Measurements from ENCODE around the gene LEKR1.

The LEKR1 gene

DNA sequence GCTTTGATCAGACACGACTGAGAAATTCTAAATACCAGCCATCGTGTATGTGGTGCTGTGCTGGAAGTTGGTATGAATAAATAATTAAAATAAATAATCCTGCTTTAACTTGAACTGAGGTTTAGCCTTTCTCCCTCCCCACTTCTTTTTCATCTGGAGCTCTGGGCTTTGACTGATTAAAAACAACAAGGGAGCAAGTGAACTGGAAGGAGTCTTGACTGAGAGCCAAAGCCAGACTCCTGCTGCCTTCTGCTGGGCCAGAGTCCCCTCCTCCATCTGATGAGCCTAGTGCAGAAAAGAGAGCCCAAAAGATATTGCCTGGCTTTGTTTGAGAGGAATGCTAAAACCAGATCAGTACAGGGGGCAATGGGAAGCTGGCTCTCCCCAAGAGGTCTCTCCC, 237.8 kb downstream of the LEKR1 start:
- ATAC-seq, result no peak

DNA sequence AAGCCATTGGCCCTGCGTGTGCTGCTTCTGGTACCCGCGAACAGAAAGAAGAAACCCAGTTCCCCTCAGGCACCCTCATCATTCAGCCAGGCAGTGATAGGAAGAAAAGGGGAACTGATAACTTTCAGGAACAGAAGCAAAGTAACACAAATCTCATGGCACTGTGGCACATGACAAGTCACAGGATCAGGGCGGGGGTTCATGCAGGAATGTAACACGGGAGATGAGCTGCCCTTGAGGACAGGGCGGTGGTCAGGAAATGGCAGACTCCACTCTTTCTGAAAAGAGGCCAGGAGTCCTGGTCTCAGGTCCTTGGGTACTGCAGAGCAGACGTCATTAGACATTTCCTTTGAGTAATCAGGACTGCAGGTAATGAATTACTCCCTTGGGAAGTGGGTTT, 238.2 kb downstream of the LEKR1 start:
- no peak for ATAC-seq

DNA sequence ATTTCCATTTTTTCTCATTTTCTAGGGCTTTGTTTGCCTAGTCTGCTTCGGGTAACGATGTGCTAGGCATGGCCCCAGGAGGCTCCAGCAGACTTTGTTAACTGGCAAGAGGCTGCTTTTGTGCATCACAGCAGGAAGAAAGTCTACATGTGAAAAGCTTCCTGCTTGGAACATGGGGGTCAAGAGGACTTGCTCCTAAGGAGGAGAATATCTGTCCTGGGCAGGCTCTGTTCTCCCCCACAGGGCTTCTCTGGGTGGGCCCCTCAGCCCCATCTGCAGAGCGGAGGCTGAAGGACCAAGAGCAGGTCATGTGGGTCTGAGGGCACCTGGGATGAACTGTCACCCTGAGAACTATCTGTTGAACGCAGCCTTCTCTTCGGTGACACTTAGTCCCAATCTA, 239.0 kb downstream of the LEKR1 start:
- no peak for ATAC-seq

DNA sequence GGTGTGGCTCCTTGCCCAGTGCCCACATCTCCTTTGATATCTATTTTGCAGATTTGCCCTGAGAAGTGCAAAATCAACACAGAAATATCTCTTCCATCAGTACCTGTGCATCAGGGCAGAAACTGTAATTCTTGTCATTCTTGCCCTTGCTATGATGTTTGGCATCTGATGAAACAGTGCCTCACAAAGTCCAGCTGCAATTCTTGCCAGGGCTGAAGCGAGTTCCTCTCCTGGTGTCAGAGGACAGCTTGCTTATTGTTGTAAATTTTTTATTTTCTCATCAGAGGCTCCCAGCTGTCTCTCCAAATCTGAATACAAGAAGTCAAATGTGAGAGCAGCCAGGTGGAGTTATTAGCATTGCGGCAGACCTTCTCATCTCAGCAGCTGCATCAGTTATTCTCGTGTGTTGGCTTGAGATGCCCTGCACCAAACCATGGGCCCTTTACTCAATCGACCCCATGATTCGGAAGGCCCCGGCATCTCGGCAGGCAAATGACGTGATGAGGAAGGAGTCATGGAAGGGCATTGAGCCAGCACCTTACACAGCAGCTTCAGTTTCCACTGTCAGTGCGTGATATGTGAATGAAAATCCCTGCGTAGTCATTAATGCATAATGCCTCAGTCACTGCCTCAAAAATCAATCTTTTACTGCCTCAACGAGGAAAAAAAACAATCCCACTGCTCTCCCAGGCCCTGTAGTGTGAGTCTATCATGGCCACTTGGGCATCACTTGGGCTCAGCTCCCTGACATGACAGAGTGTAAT, 240.4 kb downstream of the LEKR1 start:
- ATAC-seq, result no peak

DNA sequence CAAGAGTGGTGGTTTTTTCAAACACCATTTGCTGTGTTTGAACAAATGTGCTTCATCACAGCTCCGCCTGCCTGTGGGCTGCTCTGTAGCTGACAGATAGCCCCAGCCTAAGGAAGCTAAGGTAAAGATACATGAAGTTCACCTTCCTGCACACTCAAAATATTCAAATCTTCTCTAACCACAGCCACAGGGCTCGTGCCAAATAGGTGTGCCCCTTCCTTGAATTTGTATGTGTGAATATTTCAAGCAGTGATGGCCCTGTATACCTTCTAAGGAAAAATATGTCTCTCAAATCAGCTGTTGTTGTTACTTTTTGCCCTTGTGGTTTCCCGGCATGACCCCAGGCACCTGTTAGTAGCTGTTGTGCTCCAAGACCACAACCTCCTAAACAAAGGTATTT, 241.0 kb downstream of the LEKR1 start:
- peak in 1 of 2 donors; percentile 13 for ATAC-seq

DNA sequence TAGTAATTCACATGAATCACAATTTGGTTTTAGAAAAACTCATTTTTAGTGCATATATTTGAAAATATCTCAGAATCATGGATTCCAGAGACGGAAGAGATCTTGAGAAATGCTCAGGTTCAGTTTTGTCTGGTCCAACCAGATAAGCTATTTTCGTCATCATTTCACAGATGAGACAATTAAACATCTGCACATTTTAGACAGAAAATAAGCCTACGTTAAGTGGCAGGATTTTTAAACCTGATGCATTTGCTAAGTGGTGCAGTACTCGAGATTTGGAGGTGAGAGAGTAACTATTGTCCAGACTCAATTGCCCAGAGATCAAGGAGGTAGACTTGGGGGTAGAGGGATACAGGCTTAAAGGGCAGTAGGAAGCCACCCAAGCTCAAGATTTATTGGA, 243.3 kb downstream of the LEKR1 start:
- ATAC-seq, result no peak

DNA sequence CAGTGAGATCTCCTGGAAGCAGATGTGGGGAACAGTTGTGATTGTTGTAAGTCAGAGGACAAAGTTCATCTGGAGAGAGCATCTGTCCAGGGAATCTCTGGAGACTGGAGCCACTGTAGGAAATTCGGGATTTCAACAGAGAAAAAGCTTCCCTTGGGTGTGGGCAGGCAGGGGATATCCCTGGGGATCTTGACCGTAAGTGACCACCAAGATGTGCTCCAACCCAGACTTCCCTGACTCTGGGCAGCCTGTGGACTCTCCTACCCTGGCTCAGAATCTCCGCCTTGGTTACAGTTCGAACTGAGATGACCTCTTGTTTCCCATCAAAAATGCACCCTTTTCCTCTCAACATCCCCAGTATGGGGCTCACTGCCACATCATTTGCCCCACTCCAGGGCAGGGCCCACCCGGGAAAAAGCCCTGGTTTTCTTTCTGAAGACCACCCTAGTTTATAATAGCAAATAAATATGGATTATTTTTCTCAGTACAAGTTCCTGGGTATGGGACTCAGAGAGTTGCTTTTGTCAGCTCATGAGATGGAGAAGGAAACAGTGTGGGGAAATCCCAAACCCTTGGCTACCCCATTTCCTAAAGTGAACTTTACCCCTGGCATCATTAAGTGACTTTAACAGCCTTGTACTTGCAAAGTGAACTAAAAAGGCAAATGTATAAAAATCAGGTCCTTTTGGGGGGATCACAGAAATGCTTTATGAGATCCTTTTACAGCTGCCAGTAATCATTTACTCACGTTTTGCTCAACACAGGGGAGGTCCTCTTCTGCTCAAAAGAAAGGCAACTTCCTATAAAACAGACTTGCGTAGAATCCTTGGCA, 243.9 kb downstream of the LEKR1 start:
- no peak for ATAC-seq

DNA sequence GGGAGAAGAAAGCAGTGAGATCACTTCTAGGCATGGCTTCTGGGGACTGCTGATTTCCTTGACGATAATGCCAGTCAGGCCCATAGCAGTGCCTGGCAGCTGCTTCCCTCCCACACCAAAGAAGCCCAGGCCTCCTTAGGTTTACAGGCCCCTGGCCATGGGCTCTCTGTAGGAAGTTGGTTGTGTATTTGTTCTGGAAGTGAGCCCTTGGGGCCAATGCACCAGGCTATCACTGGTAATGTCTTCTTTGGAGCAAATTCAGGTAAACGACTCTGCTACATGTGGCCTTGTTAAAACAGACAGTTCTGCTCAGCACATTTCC, 244.5 kb downstream of the LEKR1 start:
- no peak for ATAC-seq

DNA sequence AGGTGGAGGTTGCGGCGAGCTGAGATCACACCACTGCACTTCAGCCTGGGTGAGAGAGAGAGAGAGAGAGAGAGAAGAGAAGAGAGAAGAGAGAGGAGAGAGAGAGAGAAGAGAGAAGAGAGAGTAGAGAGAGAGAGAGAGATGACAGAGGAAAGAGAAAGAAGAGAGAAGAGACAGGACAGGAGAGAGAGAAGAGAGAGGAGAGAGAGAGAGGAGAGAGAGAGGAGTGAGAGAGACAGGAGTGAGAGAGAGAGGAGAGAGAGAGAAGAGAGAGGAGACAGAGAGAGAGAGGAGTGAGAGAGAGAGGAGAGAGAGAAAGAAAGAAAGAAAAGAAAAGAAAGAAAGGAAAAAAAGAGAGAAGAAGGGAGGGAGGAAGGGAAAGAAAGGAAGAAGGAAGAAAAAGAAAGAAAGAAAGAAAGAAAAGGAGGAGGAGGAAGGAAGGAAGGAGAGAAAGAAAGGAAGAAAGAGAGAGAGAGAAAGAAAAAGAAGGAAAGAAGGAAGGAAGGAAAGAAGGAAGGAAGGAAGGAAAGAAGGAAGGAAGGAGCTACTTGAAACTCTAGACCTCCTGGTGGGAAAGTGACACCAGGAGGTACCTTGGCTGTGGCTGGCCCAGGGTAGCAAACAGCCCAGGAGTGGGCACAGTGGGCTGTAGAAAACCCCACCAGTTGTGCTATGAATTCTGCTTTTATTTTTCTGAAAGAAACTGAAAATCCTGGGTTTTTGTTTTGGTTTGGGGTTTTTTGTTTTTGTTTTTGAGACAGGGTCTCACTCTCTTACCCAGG, 245.8 kb downstream of the LEKR1 start:
- no peak for ATAC-seq

DNA sequence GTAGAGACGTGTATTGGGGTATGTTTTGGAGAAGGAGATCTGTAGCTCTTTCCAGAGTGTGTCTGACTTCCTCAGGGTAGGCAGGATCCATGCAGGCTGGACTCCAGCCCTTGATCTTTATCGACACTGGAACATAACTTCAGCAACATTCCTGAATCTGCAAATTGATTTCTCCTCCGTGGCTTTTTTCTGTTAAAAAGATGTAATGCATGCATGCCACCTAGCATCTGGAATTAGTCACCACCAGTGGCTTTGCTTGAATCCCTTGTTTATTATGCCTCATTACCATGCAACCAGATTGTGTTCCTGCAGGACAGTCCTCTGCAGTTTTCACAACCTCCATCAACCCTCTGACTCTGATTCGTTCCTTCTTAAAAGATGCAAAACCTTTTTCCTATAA, 247.7 kb downstream of the LEKR1 start:
- no peak for ATAC-seq

DNA sequence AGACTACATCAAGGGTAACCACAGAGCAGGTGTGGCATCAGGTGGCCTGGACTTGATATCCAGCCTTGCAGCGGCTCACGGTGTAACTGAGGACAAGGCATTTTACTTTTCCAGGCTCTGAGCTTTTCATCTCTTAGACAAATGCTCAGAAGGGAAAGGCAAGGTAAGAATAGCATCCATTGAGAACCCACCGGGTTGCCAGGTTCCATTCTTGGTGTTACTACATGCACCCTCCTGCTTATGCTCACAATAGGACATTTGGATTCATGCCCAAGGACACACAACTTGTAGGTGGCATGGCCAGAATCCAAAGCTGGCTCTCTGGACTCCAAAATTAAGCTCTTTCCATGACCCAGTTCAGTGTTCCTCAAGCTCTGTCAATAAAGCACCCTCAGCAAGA, 248.3 kb downstream of the LEKR1 start:
- no peak for ATAC-seq

DNA sequence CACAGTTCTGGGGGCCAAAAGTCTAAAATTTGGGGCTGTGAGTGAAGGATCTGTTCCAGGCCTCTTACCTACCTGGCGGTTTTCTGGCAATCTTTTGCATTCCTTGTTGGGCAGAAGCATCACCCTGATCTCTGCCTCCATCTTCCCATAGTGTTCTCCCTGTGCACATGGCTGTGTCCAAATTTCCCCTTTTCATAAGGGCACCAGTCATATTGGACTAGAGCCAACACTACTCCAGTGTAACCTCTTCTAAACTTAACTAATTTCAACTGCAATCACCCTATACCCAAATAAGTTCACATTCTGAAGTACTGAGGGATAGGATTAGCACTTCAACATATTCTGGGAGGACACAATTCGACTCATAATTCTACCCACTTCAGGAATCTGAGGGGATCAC, 248.8 kb downstream of the LEKR1 start:
- no peak for ATAC-seq

DNA sequence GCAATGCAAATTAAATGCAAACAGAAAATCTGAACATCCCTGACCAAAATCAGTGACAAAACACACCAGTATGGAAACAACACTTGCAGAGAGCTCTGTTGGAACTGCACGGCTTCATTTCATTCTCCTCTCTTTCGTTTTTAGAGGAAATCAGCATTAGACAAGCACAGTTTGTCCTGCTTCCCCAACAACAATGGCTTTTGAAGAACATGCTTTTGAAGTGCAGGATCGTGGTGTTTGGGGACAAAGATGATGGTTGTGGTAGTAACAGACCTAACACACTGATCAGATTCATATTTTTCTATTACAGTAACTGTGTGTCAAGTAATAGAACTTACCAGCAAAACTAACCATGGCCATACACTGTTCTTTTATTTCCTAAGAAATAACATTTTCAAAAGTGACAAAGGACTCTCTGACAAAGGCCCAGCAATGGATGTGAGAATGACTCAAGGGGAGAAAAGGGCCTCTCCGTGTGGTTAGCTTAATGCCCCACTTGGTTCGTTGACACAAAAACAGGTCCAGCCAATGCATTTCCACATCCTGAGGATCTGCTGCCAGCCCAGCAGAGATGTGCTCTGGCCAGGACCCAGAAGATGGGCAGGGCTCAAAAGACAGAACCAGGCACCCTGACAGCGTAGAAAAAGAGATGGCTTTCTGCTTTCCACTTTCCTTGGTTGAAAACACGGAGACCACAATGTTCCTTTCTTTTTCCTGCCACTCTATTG, 249.7 kb downstream of the LEKR1 start:
- ATAC-seq, result no peak

DNA sequence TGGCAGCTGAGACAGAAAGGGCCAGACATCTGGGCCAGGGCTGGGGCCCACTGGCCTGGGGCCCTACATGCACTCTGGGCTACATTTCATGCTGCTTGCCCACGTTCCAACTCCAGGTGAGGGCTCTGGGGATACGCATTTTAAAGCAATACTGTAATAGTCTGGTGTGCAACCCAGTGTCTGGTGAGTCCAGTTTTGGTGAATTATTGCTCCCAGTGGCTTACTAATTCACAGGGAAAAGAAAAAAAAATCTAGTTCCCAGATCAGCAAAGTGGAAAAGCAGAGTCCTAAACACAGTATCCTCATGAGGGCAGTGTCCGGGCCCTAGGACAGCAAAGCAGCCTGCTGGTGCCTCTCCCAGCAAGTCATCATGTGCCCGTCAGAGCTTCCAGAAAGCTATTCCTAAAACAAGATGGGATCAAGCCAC, 251.4 kb downstream of the LEKR1 start:
- no peak for ATAC-seq

DNA sequence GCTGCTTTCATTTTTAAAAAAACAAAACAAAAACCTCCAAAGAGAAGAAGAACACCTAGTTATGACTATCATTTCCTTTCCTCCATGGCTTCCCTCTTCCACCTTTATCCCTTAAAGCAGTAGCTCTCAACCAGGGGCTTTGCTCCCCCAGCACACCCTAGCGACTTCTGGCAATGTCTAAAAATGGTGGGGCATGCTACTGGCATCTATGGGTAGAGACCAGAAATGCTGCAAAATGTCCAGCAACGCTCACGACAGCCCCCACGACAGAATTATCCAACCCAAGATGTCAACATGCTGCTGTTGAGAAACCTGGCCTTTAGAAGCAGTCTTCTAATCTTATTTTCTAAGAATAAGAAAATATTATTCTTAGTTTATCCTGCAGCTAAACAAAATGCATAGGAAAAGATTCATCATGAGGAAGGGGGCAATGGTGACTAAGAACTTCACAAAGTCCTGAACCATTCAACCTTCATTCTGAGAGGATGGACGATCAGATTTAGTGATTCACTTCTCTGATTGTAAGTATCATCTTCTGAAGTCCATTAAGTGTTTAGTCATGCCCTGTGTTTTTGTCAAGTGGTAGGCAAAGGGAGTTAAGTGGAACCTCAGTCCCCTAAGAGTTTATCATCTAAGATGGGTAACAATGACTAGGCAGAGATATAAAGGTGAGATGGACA, 252.1 kb downstream of the LEKR1 start:
- ATAC-seq, result peak; percentile 17 to 27

DNA sequence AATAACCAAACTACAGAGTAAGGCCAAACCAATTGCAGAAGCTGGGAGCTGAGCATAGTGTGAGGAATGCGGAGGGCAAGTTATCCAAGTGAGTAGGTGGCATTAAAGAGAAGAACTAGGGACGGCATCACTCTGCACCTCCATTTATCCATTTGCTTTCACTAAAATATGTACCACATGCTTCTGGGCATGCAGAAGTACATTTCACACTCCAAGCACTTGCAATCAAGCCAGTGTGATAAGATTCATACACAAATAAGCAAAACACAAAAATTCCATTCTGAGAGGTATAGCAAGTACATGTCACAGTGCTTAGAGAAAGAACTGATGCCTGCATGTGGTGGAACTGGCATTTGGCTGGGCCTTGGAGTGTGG, 252.6 kb downstream of the LEKR1 start:
- no peak for ATAC-seq

DNA sequence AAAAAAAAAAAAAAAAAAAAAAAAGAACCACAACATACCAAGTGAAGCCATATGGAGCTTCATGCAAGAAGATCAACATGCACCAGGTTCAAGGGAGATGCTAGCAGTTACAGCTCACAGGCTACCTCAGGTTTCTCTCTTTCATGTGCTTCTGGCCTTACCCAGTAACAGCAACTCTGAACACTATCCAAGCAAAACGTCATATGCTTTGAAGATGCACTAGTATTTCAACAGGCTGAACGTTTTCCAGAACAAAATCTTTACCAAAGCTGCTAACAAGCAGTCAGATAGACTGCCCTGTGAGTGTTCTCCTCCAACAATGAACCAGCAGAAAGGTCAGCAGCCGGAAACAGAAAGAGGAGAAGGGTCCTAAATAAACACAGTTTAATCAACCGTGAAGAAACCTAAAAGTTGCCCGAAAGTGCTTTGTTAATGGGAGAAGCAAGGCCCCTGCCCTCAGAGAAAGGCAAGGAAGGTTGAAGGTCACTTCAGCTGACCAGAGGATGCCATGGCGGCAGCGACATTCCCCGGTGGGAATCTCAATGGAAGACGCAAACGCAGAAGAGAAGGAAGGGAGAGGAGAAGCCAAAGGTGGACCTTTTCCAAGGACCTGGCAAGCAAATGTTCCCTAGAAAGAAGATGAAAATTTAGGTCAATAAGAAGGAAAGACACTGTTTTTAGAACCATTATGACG, 253.7 kb downstream of the LEKR1 start:
- ATAC-seq, result no peak

DNA sequence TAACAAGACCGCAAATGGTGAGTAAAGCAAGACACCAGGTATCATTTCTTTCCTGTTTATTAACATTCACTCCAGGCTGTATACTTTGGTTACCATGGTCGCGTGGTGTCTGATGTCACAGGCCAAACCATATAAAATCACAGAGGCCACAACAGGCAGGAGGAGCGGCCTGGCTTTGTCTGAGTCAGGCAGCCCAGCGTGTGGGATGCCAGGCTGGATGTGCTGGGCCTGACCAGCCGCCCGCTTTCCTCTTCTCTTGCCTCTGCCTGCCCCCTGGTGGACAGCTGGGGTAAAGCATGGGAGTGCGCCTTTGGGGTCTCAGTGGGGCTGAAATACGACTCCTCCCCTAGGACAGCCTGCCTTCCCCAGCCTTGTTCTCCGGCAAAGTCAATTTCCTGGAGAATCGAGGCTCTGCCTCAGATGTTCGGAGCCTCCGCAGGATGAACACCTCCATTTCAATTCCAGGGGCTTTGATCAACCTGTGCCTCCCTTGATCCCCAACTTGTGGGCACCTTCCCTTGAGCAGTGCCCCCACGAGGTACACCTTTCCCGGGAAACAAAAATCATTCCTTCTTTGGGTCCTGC, 255.6 kb downstream of the LEKR1 start:
- peak; percentile 90 to 93 for ATAC-seq

DNA sequence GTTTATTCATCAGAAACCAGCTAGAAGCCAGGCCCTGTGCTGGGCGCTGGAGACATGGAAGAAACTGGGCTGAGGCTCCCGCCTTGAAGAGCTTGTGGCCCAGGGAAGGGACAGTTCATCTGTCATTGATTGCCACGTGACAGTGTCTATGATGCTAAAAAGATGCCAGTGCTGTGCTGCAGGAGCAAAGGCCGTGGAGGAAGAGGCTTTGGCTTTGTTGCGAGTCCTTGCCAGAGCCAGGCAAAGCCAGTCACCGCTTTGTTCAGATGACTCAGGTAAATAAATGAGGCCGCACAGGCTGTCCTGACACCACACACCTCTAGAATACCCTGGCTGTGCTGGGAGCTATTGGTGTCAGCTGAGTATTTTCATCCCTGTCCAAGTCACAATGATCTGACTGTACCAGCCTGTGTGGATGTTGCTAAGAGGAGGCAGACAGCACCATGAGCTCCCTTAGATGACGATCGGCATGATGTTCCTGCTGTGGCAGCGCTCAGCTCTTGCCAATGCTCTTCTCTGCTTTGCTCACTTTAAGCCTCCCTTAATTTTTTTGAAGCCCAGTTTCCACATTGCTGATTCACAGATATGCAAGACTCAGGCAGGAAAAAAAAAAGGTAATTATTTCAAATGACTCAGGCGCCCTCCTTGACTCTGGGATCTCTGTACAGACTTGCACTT, 256.3 kb downstream of the LEKR1 start:
- no peak for ATAC-seq

DNA sequence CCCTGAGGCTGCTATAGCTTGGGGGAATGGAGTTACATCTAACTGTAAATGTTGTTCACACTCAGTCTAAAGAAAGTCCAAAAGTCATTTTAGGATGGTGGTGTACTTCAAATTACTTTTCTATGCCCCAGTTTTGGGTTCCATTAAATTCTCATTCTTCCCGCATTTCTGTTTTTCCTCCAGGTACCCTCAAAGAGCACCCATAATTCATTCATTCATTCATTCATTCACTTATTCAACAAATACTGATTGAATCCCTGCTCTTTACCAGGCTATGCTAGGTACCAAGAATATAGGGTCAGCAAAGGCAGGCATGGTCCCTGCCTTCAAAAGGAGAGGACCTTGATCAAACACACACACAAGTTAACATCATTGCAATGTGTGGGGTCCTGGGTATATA, 257.7 kb downstream of the LEKR1 start:
- no peak for ATAC-seq

Measured in activated CD4-positive, CD25-positive, alpha-beta regulatory T cell treated with anti-CD3 and anti-CD28 coated beads, Interleukin-2, amount 50 U/mL, for 24 hours (primary cell).